ENCODE measurements around the gene APPL1.

APPL1 gene

GRCh38 chr3:57233799-57234198 lies 6.3 kb downstream of the APPL1 start:
- Histone ChIP-seq H3K4me3 (ENCODE audit: low read depth, low read length) (no peak overlapping the region), H3K4me1 (no peaks in the 10 kb centered on the region), H3K36me3 (no peaks in the 10 kb centered on the region; the same call in 1 of the 2 replicates), H3K27me3 (no peaks in the 10 kb centered on the region), H3K9me3 (no peaks in the 10 kb centered on the region)
- TF ChIP-seq, protein P1, sequence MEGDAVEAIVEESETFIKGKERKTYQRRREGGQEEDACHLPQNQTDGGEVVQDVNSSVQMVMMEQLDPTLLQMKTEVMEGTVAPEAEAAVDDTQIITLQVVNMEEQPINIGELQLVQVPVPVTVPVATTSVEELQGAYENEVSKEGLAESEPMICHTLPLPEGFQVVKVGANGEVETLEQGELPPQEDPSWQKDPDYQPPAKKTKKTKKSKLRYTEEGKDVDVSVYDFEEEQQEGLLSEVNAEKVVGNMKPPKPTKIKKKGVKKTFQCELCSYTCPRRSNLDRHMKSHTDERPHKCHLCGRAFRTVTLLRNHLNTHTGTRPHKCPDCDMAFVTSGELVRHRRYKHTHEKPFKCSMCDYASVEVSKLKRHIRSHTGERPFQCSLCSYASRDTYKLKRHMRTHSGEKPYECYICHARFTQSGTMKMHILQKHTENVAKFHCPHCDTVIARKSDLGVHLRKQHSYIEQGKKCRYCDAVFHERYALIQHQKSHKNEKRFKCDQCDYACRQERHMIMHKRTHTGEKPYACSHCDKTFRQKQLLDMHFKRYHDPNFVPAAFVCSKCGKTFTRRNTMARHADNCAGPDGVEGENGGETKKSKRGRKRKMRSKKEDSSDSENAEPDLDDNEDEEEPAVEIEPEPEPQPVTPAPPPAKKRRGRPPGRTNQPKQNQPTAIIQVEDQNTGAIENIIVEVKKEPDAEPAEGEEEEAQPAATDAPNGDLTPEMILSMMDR (IDR thresholded peaks at IDR 0.05; ENCODE audit: low read depth, low read length) = no peak
- DNase-seq = no peak

GRCh38 chr3:57234613-57235575 lies 7.4 kb downstream of the APPL1 start:
- no peaks in the 10 kb centered on the region for H3K9me3 ChIP-seq
- no peaks in the 10 kb centered on the region for H3K4me1 ChIP-seq
- H3K27me3 ChIP-seq = no peaks in the 10 kb centered on the region
- no peak overlapping the region for H3K4me3 ChIP-seq (ENCODE audit: low read depth, low read length)
- no peak for DNase-seq
- TF ChIP-seq, protein P1 (IDR thresholded peaks at IDR 0.05; ENCODE audit: low read depth, low read length) = no peak
- H3K36me3 ChIP-seq = no peaks in the 10 kb centered on the region; the same call in 1 of the 2 replicates

GRCh38 chr3:57244946-57245345 lies 17.4 kb downstream of the APPL1 start:
- Histone ChIP-seq H3K27me3 (no peaks in the 10 kb centered on the region), H3K4me3 (ENCODE audit: low read depth, low read length) (no peak overlapping the region), H3K36me3 (no peaks in the 10 kb centered on the region), H3K4me1 (no peaks in the 10 kb centered on the region), H3K9me3 (no peaks in the 10 kb centered on the region)
- TF ChIP-seq, protein P1 (IDR thresholded peaks at IDR 0.05; ENCODE audit: low read depth, low read length) = no peak
- DNase-seq = no peak

GRCh38 chr3:57252404-57252803 lies 24.9 kb downstream of the APPL1 start:
- Histone ChIP-seq H3K27me3 (no peaks in the 10 kb centered on the region), H3K9me3 (no peaks in the 10 kb centered on the region), H3K4me1 (no peaks in the 10 kb centered on the region), H3K4me3 (ENCODE audit: low read depth, low read length) (no peak overlapping the region), H3K36me3 (no peaks in the 10 kb centered on the region)
- TF ChIP-seq, protein P1 (IDR thresholded peaks at IDR 0.05; ENCODE audit: low read depth, low read length) = no peak
- DNase-seq = no peak

- Histone ChIP-seq H3K36me3 (peaks cover 7% of the 10 kb centered on the region; the same call in 1 of the 2 replicates), H3K27me3 (no peaks in the 10 kb centered on the region), H3K4me3 (ENCODE audit: low read depth, low read length) (no peak overlapping the region), H3K4me1 (no peaks in the 10 kb centered on the region), H3K9me3 (no peaks in the 10 kb centered on the region)
- no peak for DNase-seq
- TF ChIP-seq, protein P1 (IDR thresholded peaks at IDR 0.05; ENCODE audit: low read depth, low read length) = no peak
Measured at GRCh38 chr3:57256844-57257243, 29.3 kb downstream of the APPL1 start.

DNA sequence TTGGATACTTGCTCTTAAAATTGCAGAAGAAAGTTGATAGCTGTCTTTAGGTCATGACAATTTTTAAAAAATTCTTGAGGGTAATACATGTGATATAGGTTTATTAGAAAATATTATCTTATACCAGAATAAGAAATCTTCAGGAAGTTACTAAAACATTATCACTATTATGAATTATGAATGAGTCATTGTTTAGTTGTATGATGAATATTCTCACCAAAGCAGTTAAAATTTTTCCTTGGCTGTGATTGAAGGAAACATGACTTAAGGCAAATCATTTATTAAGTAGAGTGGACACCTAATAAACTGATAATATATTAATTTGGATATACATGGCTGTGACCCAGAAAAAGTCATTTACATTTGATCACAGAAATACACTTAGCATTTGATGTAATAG lies 30.1 kb downstream of the APPL1 start:
- TF ChIP-seq, protein P1 (IDR thresholded peaks at IDR 0.05; ENCODE audit: low read depth, low read length) = no peak
- H3K4me3 ChIP-seq (ENCODE audit: low read depth, low read length) = no peak overlapping the region
- no peaks in the 10 kb centered on the region for H3K4me1 ChIP-seq
- peaks cover 7% of the 10 kb centered on the region; the same call in 1 of the 2 replicates for H3K36me3 ChIP-seq
- DNase-seq = no peak
- no peaks in the 10 kb centered on the region for H3K9me3 ChIP-seq
- H3K27me3 ChIP-seq = no peaks in the 10 kb centered on the region
